WTC11 (cell line): ENCODE measurements around the gene NACA.

ENCODE experiments used
- ARID4B ChIP-seq: sonication (generic); formaldehyde crosslinking; IDR thresholded peaks from 2 replicates; pipeline ENCODE4 v1.8.0; 2023; ENCODE audit warnings: missing genetic modification reagents, mild to moderate bottlenecking, borderline replicate concordance
- CTCF ChIP-seq: fragments of 200-600 bp; IDR thresholded peaks from 2 replicates; pipeline ENCODE4 v1.8.0; 2022; ENCODE audit warnings: antibody characterized with exemption
- E2F4 ChIP-seq: sonication (generic); formaldehyde crosslinking; IDR thresholded peaks from 2 replicates; pipeline ENCODE4 v1.8.1; 2022; ENCODE audit warnings: low read depth, mild to moderate bottlenecking, moderate library complexity, missing genetic modification reagents, borderline replicate concordance
- ESRRA ChIP-seq: sonication (generic); formaldehyde crosslinking; IDR thresholded peaks from 2 replicates; pipeline ENCODE4 v1.8.1; 2022; ENCODE audit warnings: mild to moderate bottlenecking, missing genetic modification reagents, borderline replicate concordance
- FOXP1 ChIP-seq: sonication (generic); formaldehyde crosslinking; IDR thresholded peaks from 2 replicates; pipeline ENCODE4 v1.8.0; 2022; ENCODE audit warnings: missing genetic modification reagents, mild to moderate bottlenecking, moderate library complexity, borderline replicate concordance
- GTF2I ChIP-seq: fragments of 250-450 bp; sonication (Bioruptor Pico); conservative IDR thresholded peaks from 2 replicates; pipeline ENCODE4 v1.4.0; 2021; ENCODE audit warnings: mild to moderate bottlenecking
- NFYB ChIP-seq: sonication (generic); formaldehyde crosslinking; conservative IDR thresholded peaks from 2 replicates; pipeline ENCODE4 v1.8.0; 2022; ENCODE audit warnings: low read depth, missing genetic modification reagents
- TCF7 ChIP-seq: sonication (generic); formaldehyde crosslinking; IDR thresholded peaks from 2 replicates; pipeline ENCODE4 v1.8.0; 2022; ENCODE audit warnings: mild to moderate bottlenecking, low read depth, missing genetic modification reagents, moderate library complexity

- TF ChIP-seq FOXP1 (CRISPR knock-in tag) = no peak
- no peak for TF ChIP-seq CTCF
- no peak for TF ChIP-seq E2F4 (CRISPR knock-in tag)
- no peak for TF ChIP-seq GTF2I (CRISPR knock-in tag)
- TF ChIP-seq NFYB (CRISPR knock-in tag) = no peak
- TF ChIP-seq TCF7 (CRISPR knock-in tag) = no peak
- TF ChIP-seq ARID4B (CRISPR knock-in tag) = no peak
- no peak for TF ChIP-seq ESRRA (CRISPR knock-in tag)
Measured at GRCh38 chr12:56723352-56723751, 1.7 kb downstream of the NACA start.
